ENCODE measurements around the gene MAPK4. TPM values are rescaled to one million over a fixed set of nuclear protein-coding genes. Genes with fewer than 3 reads are reported as not detected.

MAPK4 gene
- polyA plus RNA-seq, 1 experiment = not detected

- H3K36me3 ChIP-seq (ENCODE audit: control insufficient read depth, insufficient read depth, low read length) = no peaks in the 10 kb centered on the region
- no peak overlapping the region for H3K4me3 ChIP-seq (ENCODE audit: low read depth, low read length)
- ChIA-PET POLR2A (interaction anchor here (0.6 kb wide), 1 partner anchor 490 kb away, joined by 4 read pairs; no protein-coding TSS in a partner anchor), CTCF (no interaction called here)
- no peak for DNase-seq (ENCODE audit: low read depth)
- no peak for TF ChIP-seq CTCF (IDR thresholded peaks at IDR 0.05; ENCODE audit: insufficient read depth, low read depth, low read length)
- H3K27me3 ChIP-seq (ENCODE audit: control insufficient read depth, insufficient read depth, low read length) = no peaks in the 10 kb centered on the region
These were observed 148.1 kb downstream of the MAPK4 start for GRCh38 chr18:50707855-50708469.

DNA sequence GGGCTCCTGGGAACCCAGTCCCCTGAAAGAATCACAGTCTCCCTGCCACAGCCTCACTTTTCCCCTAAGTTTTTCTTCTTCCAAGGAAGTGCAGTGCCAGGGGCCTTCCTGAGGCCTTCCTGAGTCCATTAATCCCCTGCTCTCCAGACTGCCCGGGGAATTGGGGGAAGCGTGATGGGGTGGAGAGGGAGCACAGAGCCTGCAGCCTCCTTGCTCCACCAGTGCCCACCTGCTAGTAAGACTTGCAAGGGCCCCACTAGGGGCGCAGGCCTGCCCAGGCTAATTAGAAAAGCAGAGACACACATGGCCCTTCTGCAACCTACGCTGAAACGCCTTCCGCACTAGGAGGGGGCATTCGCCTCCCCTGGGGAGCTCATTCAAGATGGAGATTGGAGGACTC, 149.3 kb downstream of the MAPK4 start:
- Histone ChIP-seq H3K4me3 (ENCODE audit: low read depth, low read length) (no peak overlapping the region), H3K27me3 (ENCODE audit: control insufficient read depth, insufficient read depth, low read length) (no peaks in the 10 kb centered on the region), H3K36me3 (ENCODE audit: control insufficient read depth, insufficient read depth, low read length) (no peaks in the 10 kb centered on the region)
- CTCF ChIA-PET = no interaction called here
- no peak for TF ChIP-seq CTCF (IDR thresholded peaks at IDR 0.05; ENCODE audit: insufficient read depth, low read depth, low read length)
- POLR2A ChIA-PET = no interaction called here
- no peak for DNase-seq (ENCODE audit: low read depth)

- DNase-seq (ENCODE audit: low read depth) = no peak
- no peaks in the 10 kb centered on the region for H3K27me3 ChIP-seq (ENCODE audit: control insufficient read depth, insufficient read depth, low read length)
- no peak overlapping the region for H3K4me3 ChIP-seq (ENCODE audit: low read depth, low read length)
- no peaks in the 10 kb centered on the region for H3K36me3 ChIP-seq (ENCODE audit: control insufficient read depth, insufficient read depth, low read length)
- POLR2A ChIA-PET = no interaction called here
- TF ChIP-seq CTCF (IDR thresholded peaks at IDR 0.05; ENCODE audit: insufficient read depth, low read depth, low read length) = no peak
- CTCF ChIA-PET = interaction anchor here (0.6 to 1.2 kb wide), 3 partner anchors 11 to 599 kb away, joined by 3 to 4 read pairs (median 3); no protein-coding TSS in a partner anchor
These were observed 151.5 kb downstream of the MAPK4 start for GRCh38 chr18:50711386-50711785.

DNA sequence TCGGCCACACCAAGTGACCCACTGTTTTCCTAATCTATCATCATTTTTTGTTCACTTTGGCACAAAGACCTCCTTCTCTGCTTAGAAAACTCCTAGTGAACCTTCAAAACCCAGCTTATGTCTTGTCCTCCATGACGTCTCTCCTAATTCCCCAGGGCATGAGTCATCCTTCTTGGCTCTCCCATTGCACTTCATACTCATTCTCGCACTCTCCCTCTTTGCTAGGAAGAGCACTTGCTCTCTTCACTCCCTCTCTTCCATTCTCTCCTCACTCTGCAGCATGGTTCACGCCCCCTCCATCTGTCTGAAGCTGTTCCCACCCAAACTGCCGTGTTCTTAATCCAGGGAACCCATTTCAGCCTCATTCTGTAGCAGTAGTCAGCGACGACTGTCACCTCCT, 156.0 kb downstream of the MAPK4 start:
- no peak for DNase-seq (ENCODE audit: low read depth)

GRCh38 chr18:50716902-50717301, 157.0 kb downstream of the MAPK4 start:
- no peak for TF ChIP-seq CTCF (IDR thresholded peaks at IDR 0.05; ENCODE audit: insufficient read depth, low read depth, low read length)
- Histone ChIP-seq H3K27me3 (ENCODE audit: control insufficient read depth, insufficient read depth, low read length) (no peaks in the 10 kb centered on the region), H3K36me3 (ENCODE audit: control insufficient read depth, insufficient read depth, low read length) (no peaks in the 10 kb centered on the region), H3K4me3 (ENCODE audit: low read depth, low read length) (no peak overlapping the region)
- POLR2A ChIA-PET = no interaction called here
- DNase-seq (ENCODE audit: low read depth) = no peak
- CTCF ChIA-PET = no interaction called here

More for the DNA sequence above, 156.0 kb downstream of the MAPK4 start:
- no peak for TF ChIP-seq CTCF (IDR thresholded peaks at IDR 0.05; ENCODE audit: insufficient read depth, low read depth, low read length)
- ChIA-PET POLR2A (no interaction called here), CTCF (no interaction called here)
- Histone ChIP-seq H3K27me3 (ENCODE audit: control insufficient read depth, insufficient read depth, low read length) (no peaks in the 10 kb centered on the region), H3K4me3 (ENCODE audit: low read depth, low read length) (no peak overlapping the region), H3K36me3 (ENCODE audit: control insufficient read depth, insufficient read depth, low read length) (no peaks in the 10 kb centered on the region)
